WTC11 (cell line): ENCODE data around the gene ECT2. TPM values are rescaled to one million over a fixed set of nuclear protein-coding genes. Genes with fewer than 3 reads are reported as not detected.

ENCODE experiments used
- ATAC-seq: fragments of 200-7000 bp; cut with Tn5 transposase; 2 replicates; pipeline ENCODE4 v1.10.0; 2021; ENCODE audit warnings: mild to moderate bottlenecking, moderate library complexity
- CTCF ChIA-PET: fragments of 300-600 bp; sonication (Branson Sonifier 250); formaldehyde crosslinking; loops from one replicate; lab custom pipeline; 2021; ENCODE audit warnings: antibody characterized with exemption; lab: Charles Lee
- POLR2A ChIA-PET: fragments of 350-600 bp; sonication (Branson Sonifier 250); formaldehyde crosslinking; loops from one replicate; lab custom pipeline; 2021; ENCODE audit warnings: antibody characterized with exemption; lab: Charles Lee
- DNase-seq: peaks from one replicate; pipeline ENCODE4 v3.0.0; 2021; ENCODE audit warnings: low spot score
- H3K27ac Mint-ChIP-seq: 2 replicates; pipeline ENCODE4 v1.8.0; 2021; ENCODE audit warnings: mixed read lengths
- H3K27me3 Mint-ChIP-seq: 2 replicates; pipeline ENCODE4 v1.8.0; 2021; ENCODE audit warnings: low read depth, mild to moderate bottlenecking, moderate library complexity, mixed read lengths
- H3K36me3 Mint-ChIP-seq: 2 replicates; pipeline ENCODE4 v1.8.0; 2021; ENCODE audit warnings: mixed read lengths
- H3K4me1 Mint-ChIP-seq: 2 replicates; pipeline ENCODE4 v1.8.0; 2022; ENCODE audit warnings: mixed read lengths
- H3K4me3 Mint-ChIP-seq: 2 replicates; pipeline ENCODE4 v1.8.0; 2021; ENCODE audit warnings: mild to moderate bottlenecking, moderate library complexity, mixed read lengths
- H3K9me3 Mint-ChIP-seq: 2 replicates; pipeline ENCODE4 v1.8.0; 2021; ENCODE audit warnings: mixed read lengths
- CTCF ChIP-seq: fragments of 200-600 bp; IDR thresholded peaks from 2 replicates; pipeline ENCODE4 v1.8.0; 2022; ENCODE audit warnings: antibody characterized with exemption
- E2F1 ChIP-seq: sonication (generic); formaldehyde crosslinking; IDR thresholded peaks from 2 replicates; pipeline ENCODE4 v1.8.0; 2022; ENCODE audit warnings: mild to moderate bottlenecking, missing genetic modification reagents
- ELF4 ChIP-seq: sonication (generic); formaldehyde crosslinking; IDR thresholded peaks from 2 replicates; pipeline ENCODE4 v1.8.1; 2022; ENCODE audit warnings: low read depth, mild to moderate bottlenecking, moderate library complexity, missing genetic modification reagents
- ERG ChIP-seq: fragments of 250-450 bp; sonication (Bioruptor Pico); IDR thresholded peaks from 2 replicates; pipeline ENCODE4 v1.8.0; 2021; ENCODE audit warnings: mild to moderate bottlenecking
- ETV6 ChIP-seq: sonication (generic); formaldehyde crosslinking; IDR thresholded peaks from 2 replicates; pipeline ENCODE4 v1.8.1; 2022; ENCODE audit warnings: mild to moderate bottlenecking, missing genetic modification reagents
- GABPB1 ChIP-seq: sonication (generic); formaldehyde crosslinking; IDR thresholded peaks from 2 replicates; pipeline ENCODE4 v1.8.1; 2023; ENCODE audit warnings: mild to moderate bottlenecking, missing genetic modification reagents
- GTF2I ChIP-seq: fragments of 250-450 bp; sonication (Bioruptor Pico); conservative IDR thresholded peaks from 2 replicates; pipeline ENCODE4 v1.4.0; 2021; ENCODE audit warnings: mild to moderate bottlenecking
- HMGA2 ChIP-seq: fragments of 250-450 bp; sonication (Bioruptor Pico); IDR thresholded peaks from 2 replicates; pipeline ENCODE4 v1.4.0; 2021; ENCODE audit warnings: mild to moderate bottlenecking, moderate library complexity
- JAZF1 ChIP-seq: fragments of 250-450 bp; sonication (Bioruptor Pico); IDR thresholded peaks from 2 replicates; pipeline ENCODE4 v1.9.0; 2021; ENCODE audit warnings: moderate library complexity, mild to moderate bottlenecking, inconsistent platforms
- MAX ChIP-seq: sonication (generic); formaldehyde crosslinking; IDR thresholded peaks from 2 replicates; pipeline ENCODE4 v1.8.0; 2022; ENCODE audit warnings: mild to moderate bottlenecking, missing genetic modification reagents
- MXD4 ChIP-seq: fragments of 250-450 bp; sonication (Bioruptor Pico); IDR thresholded peaks from 2 replicates; pipeline ENCODE4 v1.8.0; 2021; ENCODE audit warnings: mild to moderate bottlenecking, moderate library complexity, borderline replicate concordance
- NFE2L1 ChIP-seq: sonication (generic); formaldehyde crosslinking; IDR thresholded peaks from 2 replicates; pipeline ENCODE4 v1.8.1; 2023; ENCODE audit warnings: missing genetic modification reagents
- SMAD3 ChIP-seq: sonication (generic); formaldehyde crosslinking; IDR thresholded peaks from 2 replicates; pipeline ENCODE4 v1.8.0; 2022; ENCODE audit warnings: missing genetic modification reagents, mild to moderate bottlenecking, borderline replicate concordance
- ZMAT4 ChIP-seq: fragments of 250-450 bp; sonication (Bioruptor Pico); IDR thresholded peaks from 2 replicates; pipeline ENCODE4 v1.9.0; 2021; ENCODE audit warnings: mild to moderate bottlenecking
- ZNF121 ChIP-seq: sonication (generic); formaldehyde crosslinking; IDR thresholded peaks from 2 replicates; pipeline ENCODE4 v1.8.0; 2023; ENCODE audit warnings: missing genetic modification reagents
- ZNF263 ChIP-seq: sonication (generic); formaldehyde crosslinking; IDR thresholded peaks from 2 replicates; pipeline ENCODE4 v1.8.1; 2022; ENCODE audit warnings: low read depth, mild to moderate bottlenecking, moderate library complexity, missing genetic modification reagents
- ZNF425 ChIP-seq: fragments of 250-450 bp; sonication (Bioruptor Pico); conservative IDR thresholded peaks from 2 replicates; pipeline ENCODE4 v1.9.0; 2021; ENCODE audit warnings: mild to moderate bottlenecking
- ZNF532 ChIP-seq: fragments of 250-450 bp; sonication (Bioruptor Pico); IDR thresholded peaks from 2 replicates; pipeline ENCODE4 v1.9.0; 2021; ENCODE audit warnings: mild to moderate bottlenecking, borderline replicate concordance
- total RNA-seq: library from RNA; stranded (reverse); gene quantifications from 3 replicates; pipeline ENCODE4 v1.2.3, GENCODE V29; 2021

ECT2 gene
- total RNA-seq, 1 experiment from 2014 or later, result 97.7 TPM

- TF ChIP-seq CTCF, result peak; percentile 21; the same call in 1 of the 2 replicates
- TF ChIP-seq SMAD3 (CRISPR knock-in tag), result peak; percentile 75; the same call in 1 of the 2 replicates
- peak; percentile 65 for TF ChIP-seq GABPB1 (CRISPR knock-in tag)
- TF ChIP-seq NFE2L1 (CRISPR knock-in tag), result no peak
- no peak for TF ChIP-seq ELF4
- TF ChIP-seq ZNF425 (CRISPR knock-in tag), result no peak
- no peak for TF ChIP-seq JAZF1 (CRISPR knock-in tag)
- peak; percentile 71 for TF ChIP-seq ETV6 (CRISPR knock-in tag)
These were observed 39.7 kb upstream of the ECT2 start, which contains the start of gene NCEH1 (continued) for GRCh38 chr3:172710664-172711453.

- TF ChIP-seq MXD4 (CRISPR knock-in tag) (no peak), JAZF1 (CRISPR knock-in tag) (no peak)
- H3K4me1 Mint-ChIP-seq, result peaks cover 14% of the 10 kb centered on the region
- no peaks in the 10 kb centered on the region; the same call in 1 of the 2 replicates for H3K27me3 Mint-ChIP-seq
- ChIA-PET POLR2A (interaction anchor here (0.6 kb wide), 1 partner anchor 1151 kb away, joined by 3 read pairs; no protein-coding TSS in a partner anchor), CTCF (interaction anchor here (1.4 to 2.3 kb wide), 2 partner anchors 10 to 39 kb away, joined by 11 to 22 read pairs; no protein-coding TSS in a partner anchor)
- ATAC-seq (no peak), DNase-seq (no peak)
- no peaks in the 10 kb centered on the region for H3K36me3 Mint-ChIP-seq
- peak overlapping the region; percentile 93 for H3K4me3 Mint-ChIP-seq
- no peaks in the 10 kb centered on the region for H3K9me3 Mint-ChIP-seq
- H3K27ac Mint-ChIP-seq, result peak overlapping the region; percentile 82
These were observed 39.1 kb upstream of the ECT2 start for GRCh38 chr3:172711454-172711795.

GRCh38 chr3:172713316-172713715, 37.2 kb upstream of the ECT2 start:
- no peaks in the 10 kb centered on the region; the same call in 1 of the 2 replicates for H3K27me3 Mint-ChIP-seq
- no peaks in the 10 kb centered on the region for H3K36me3 Mint-ChIP-seq
- ChIA-PET CTCF (interaction anchor here (1.2 to 3.9 kb wide), 2 partner anchors 37 to 41 kb away, joined by 5 to 15 read pairs; partner anchors contain the start of gene ECT2), POLR2A (no interaction called here)
- no peak for DNase-seq
- no peak for ATAC-seq
- H3K27ac Mint-ChIP-seq, result no peak overlapping the region
- H3K4me1 Mint-ChIP-seq, result peaks cover 10% of the 10 kb centered on the region
- peaks cover 7% of the 10 kb centered on the region; the same call in 1 of the 2 replicates for H3K9me3 Mint-ChIP-seq
- H3K4me3 Mint-ChIP-seq, result no peak overlapping the region
- TF ChIP-seq ZNF121 (no peak), ZNF263 (CRISPR knock-in tag) (no peak), E2F1 (CRISPR knock-in tag) (no peak), HMGA2 (no peak), ZNF532 (CRISPR knock-in tag) (no peak), GTF2I (CRISPR knock-in tag) (no peak), MAX (CRISPR knock-in tag) (no peak), ZNF425 (CRISPR knock-in tag) (no peak), ERG (CRISPR knock-in tag) (no peak), ZMAT4 (CRISPR knock-in tag) (no peak)
